Mesothelial cell of epicardium (in vitro differentiated cells): ENCODE measurements around the gene SPATA16. TPM values are rescaled to one million over a fixed set of nuclear protein-coding genes. Genes with fewer than 3 reads are reported as not detected.
"Not testable (repeated sequence)": the region's sequence is repeated elsewhere in the genome, so short reads cannot be mapped to it uniquely, and the experiment has no call there.

ENCODE experiments used
- DNase-seq, 2 experiments: peaks; one replicate each; pipeline ENCODE4 v3.0.0; 2021; ENCODE audit warnings: low spot score in 2 of 2; ENCODE audit not compliant: unreplicated experiment in 2 of 2
- H3K27ac Mint-ChIP-seq: 2 replicates; pipeline ENCODE4 v1.8.0; 2021; ENCODE audit warnings: mixed read lengths
- H3K27me3 Mint-ChIP-seq: 2 replicates; pipeline ENCODE4 v1.8.0; 2021; ENCODE audit warnings: low read depth, mixed read lengths
- H3K36me3 Mint-ChIP-seq: 2 replicates; pipeline ENCODE4 v1.8.0; 2021; ENCODE audit warnings: mixed read lengths
- H3K4me1 Mint-ChIP-seq: 2 replicates; pipeline ENCODE4 v1.8.0; 2021; ENCODE audit warnings: mixed read lengths
- H3K4me3 Mint-ChIP-seq: 2 replicates; pipeline ENCODE4 v1.8.0; 2021; ENCODE audit warnings: mild to moderate bottlenecking, moderate library complexity, mixed read lengths
- H3K9me3 Mint-ChIP-seq: 2 replicates; pipeline ENCODE4 v1.8.0; 2021; ENCODE audit warnings: mixed read lengths
- CTCF ChIP-seq: fragments of 200-600 bp; sonication (generic); IDR thresholded peaks from one replicate; pipeline ENCODE4 v1.5.0; 2021; ENCODE audit warnings: antibody characterized with exemption; ENCODE audit not compliant: unreplicated experiment
- total RNA-seq: library from RNA; stranded (reverse); gene quantifications from 3 replicates; pipeline ENCODE4 v1.2.1, GENCODE V29; 2021

The SPATA16 gene
- total RNA-seq, 1 donor from 2014 or later: not detected

DNA sequence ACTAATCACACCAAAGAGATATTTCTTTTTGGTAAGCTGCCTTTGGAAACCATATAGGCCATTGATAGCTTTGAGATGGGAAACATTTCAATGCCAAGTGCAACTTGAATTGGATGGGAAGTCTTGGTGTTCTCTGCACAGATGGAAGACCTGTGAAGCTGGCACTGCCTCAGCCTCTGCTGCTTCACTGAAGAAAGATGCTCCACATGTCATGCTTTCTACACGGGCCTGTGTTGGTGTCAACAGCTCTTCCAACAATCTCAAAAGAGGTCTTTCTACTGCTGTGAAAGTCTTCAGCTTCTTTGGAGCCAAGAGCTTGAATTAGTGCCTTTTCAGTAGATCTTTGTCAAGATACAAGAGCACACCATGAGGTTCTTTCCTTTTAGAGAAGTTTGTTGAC is 169.0 kb downstream of the SPATA16 start:
- Mint-ChIP-seq H3K36me3 (no peaks in the 10 kb centered on the region), H3K4me1 (peaks cover 12% of the 10 kb centered on the region), H3K4me3 (no peak overlapping the region), H3K27ac (no peak overlapping the region), H3K9me3 (no peaks in the 10 kb centered on the region), H3K27me3 (no peaks in the 10 kb centered on the region)
- TF ChIP-seq CTCF: no peak
- DNase-seq: no peak

DNA sequence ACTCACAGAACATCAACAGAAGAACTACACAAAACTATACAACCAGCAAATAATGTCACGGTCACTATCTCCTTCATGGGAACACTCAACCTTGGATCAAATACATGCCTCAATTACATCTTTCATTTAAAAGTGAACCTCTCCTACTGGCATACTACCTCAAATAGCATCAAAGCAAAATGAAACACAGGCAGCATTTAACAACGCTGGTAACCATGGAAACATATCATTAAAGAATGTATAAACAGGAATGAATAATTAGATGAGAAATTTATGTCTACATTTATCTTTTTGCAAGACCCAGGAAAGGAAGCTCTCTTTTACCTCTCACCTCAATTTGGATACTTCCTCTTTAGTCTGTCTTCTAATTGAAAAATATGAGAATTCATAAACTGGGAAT is 172.4 kb downstream of the SPATA16 start:
- H3K27ac Mint-ChIP-seq: no peak overlapping the region
- TF ChIP-seq CTCF: no peak
- H3K4me3 Mint-ChIP-seq: no peak overlapping the region
- peaks cover 12% of the 10 kb centered on the region for H3K4me1 Mint-ChIP-seq
- no peak for DNase-seq
- H3K27me3 Mint-ChIP-seq: no peaks in the 10 kb centered on the region
- no peaks in the 10 kb centered on the region for H3K36me3 Mint-ChIP-seq
- no peaks in the 10 kb centered on the region for H3K9me3 Mint-ChIP-seq

DNA sequence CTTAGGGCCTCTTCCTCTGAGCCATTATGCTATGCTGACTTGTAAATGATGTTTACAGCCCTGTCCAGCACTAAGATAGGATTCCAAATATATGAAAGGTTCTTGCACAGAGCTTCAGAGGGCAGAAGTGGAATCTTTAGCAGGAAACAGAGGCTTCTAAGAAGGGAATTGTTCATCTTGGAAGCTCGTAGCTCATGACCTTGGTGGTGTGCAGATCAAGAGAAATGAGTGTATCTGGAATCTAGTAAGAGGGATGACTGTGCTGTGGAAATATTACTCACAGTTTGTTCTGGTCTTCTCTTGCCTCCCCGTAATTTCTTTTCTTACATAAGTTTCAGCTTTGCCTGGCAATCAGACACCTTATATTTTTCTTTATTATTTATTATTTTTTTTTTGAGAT is 175.8 kb downstream of the SPATA16 start:
- H3K9me3 Mint-ChIP-seq: no peaks in the 10 kb centered on the region
- H3K27ac Mint-ChIP-seq: no peak overlapping the region
- H3K4me3 Mint-ChIP-seq: no peak overlapping the region
- no peaks in the 10 kb centered on the region for H3K27me3 Mint-ChIP-seq
- H3K36me3 Mint-ChIP-seq: no peaks in the 10 kb centered on the region
- DNase-seq: no peak
- H3K4me1 Mint-ChIP-seq: peaks cover 13% of the 10 kb centered on the region
- TF ChIP-seq CTCF: no peak

- not testable (repeated sequence) for H3K4me1 Mint-ChIP-seq, H3K4me3 Mint-ChIP-seq, H3K27ac Mint-ChIP-seq, H3K36me3 Mint-ChIP-seq, H3K27me3 Mint-ChIP-seq, DNase-seq, H3K9me3 Mint-ChIP-seq
Observed at GRCh38 chr3:172960626-172961182, 180.3 kb downstream of the SPATA16 start.

DNA sequence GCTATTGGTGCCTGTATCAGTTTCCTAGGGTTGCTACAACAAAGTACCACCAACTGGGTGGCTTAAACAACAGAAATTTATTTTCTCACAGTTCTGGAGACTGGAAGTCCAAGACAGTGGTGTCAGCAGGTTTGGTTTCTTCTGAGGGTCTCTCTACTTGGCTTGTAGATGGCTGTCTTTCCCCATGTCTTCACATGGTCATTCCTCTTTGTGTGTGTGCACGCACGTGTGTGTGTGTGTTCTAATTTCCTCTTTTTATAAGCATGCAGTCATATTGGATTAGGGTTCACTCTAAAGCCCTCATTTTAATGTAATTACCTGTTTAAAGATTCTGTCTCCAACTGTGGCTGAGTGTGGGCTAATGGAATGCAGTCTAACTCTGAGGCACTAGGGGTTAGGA is 182.5 kb downstream of the SPATA16 start:
- Mint-ChIP-seq H3K27me3 (peaks cover 2% of the 10 kb centered on the region), H3K36me3 (no peaks in the 10 kb centered on the region), H3K4me1 (peaks cover 3% of the 10 kb centered on the region), H3K27ac (no peak overlapping the region), H3K9me3 (no peaks in the 10 kb centered on the region), H3K4me3 (no peak overlapping the region)
- no peak for DNase-seq
- TF ChIP-seq CTCF: no peak

GRCh38 chr3:172953571-172953970 is 187.5 kb downstream of the SPATA16 start:
- no peak overlapping the region for H3K27ac Mint-ChIP-seq
- no peaks in the 10 kb centered on the region for H3K9me3 Mint-ChIP-seq
- no peak overlapping the region for H3K4me3 Mint-ChIP-seq
- peaks cover 3% of the 10 kb centered on the region for H3K4me1 Mint-ChIP-seq
- H3K27me3 Mint-ChIP-seq: peaks cover 2% of the 10 kb centered on the region
- no peaks in the 10 kb centered on the region for H3K36me3 Mint-ChIP-seq
- TF ChIP-seq CTCF: no peak
- DNase-seq: no peak
